GM13976 (cell line): ENCODE data around the gene GALNT14.

Experiments
- DNase-seq: peaks from one replicate; pipeline ENCODE4 v3.0.0; 2012; ENCODE audit warnings: low spot score
- CTCF ChIP-seq: IDR thresholded peaks from 2 replicates; pipeline ENCODE4 v1.5.1; 2012; ENCODE audit warnings: borderline replicate concordance, mild to moderate bottlenecking; ENCODE audit not compliant: insufficient read depth; ENCODE audit errors: extremely low read depth, missing control alignments, control extremely low read depth
- in situ Hi-C: fragments of 300-500 bp; cut with MboI; formaldehyde crosslinking; loops from one replicate; pipeline ENCODE4 v1.12.0; 2022; ENCODE audit warnings: low sequenced_read_pairs, mixed read lengths, inconsistent platforms; ENCODE audit not compliant: unreplicated experiment

The GALNT14 gene

GRCh38 chr2:30971231-30972025 lies 166.8 kb downstream of the GALNT14 start:
- TF ChIP-seq CTCF, result no peak
- in situ Hi-C loops, result no loop called here
- no peak for DNase-seq

GRCh38 chr2:30968660-30969397 lies 169.4 kb downstream of the GALNT14 start:
- no peak for DNase-seq
- in situ Hi-C loops, result no loop called here
- no peak for TF ChIP-seq CTCF

GRCh38 chr2:30966786-30967185 lies 171.5 kb downstream of the GALNT14 start:
- no peak for TF ChIP-seq CTCF
- no peak for DNase-seq
- in situ Hi-C loops, result no loop called here

- no peak for DNase-seq
- in situ Hi-C loops, result no loop called here
- TF ChIP-seq CTCF, result no peak
Measured at GRCh38 chr2:30965022-30965531, 173.2 kb downstream of the GALNT14 start.

- in situ Hi-C loops, result no loop called here
- no peak for TF ChIP-seq CTCF
- DNase-seq, result no peak
Measured at GRCh38 chr2:30964334-30965005, 173.8 kb downstream of the GALNT14 start.

- in situ Hi-C loops, result no loop called here
- DNase-seq, result no peak
- TF ChIP-seq CTCF, result no peak
Measured at GRCh38 chr2:30963184-30963583, 175.1 kb downstream of the GALNT14 start.
